Nephron (organoid): Measurements from ENCODE around the gene NR5A1.

ENCODE experiments used
- H3K27ac Mint-ChIP-seq, 3 experiments: 2 replicates each; pipeline ENCODE4 v1.8.0; 2020; ENCODE audit warnings: mixed read lengths in 3 of 3, mild to moderate bottlenecking in 2 of 3, moderate library complexity in 1 of 3
- H3K27me3 Mint-ChIP-seq: 2 replicates; pipeline ENCODE4 v1.8.0; 2021; ENCODE audit warnings: low read depth, mild to moderate bottlenecking, moderate library complexity, mixed read lengths
- H3K36me3 Mint-ChIP-seq: 2 replicates; pipeline ENCODE4 v1.8.0; 2020; ENCODE audit warnings: low read depth, mixed read lengths
- H3K4me1 Mint-ChIP-seq: 2 replicates; pipeline ENCODE4 v1.8.0; 2020; ENCODE audit warnings: mixed read lengths
- H3K4me3 Mint-ChIP-seq, 3 experiments: 2 replicates each; pipeline ENCODE4 v1.8.0; 2020; ENCODE audit warnings: mild to moderate bottlenecking in 3 of 3, mixed read lengths in 3 of 3, moderate library complexity in 2 of 3
- H3K9me3 Mint-ChIP-seq: 2 replicates; pipeline ENCODE4 v1.8.0; 2020; ENCODE audit warnings: mixed read lengths
- TF ChIP-seq, protein P1 (sequence below), 3 experiments: fragments of 200-600 bp; sonication (generic); IDR thresholded peaks; one replicate each; pipeline ENCODE4 v1.5.0; 2021; ENCODE audit warnings: antibody characterized with exemption in 3 of 3; ENCODE audit not compliant: unreplicated experiment in 3 of 3

The NR5A1 gene

DNA sequence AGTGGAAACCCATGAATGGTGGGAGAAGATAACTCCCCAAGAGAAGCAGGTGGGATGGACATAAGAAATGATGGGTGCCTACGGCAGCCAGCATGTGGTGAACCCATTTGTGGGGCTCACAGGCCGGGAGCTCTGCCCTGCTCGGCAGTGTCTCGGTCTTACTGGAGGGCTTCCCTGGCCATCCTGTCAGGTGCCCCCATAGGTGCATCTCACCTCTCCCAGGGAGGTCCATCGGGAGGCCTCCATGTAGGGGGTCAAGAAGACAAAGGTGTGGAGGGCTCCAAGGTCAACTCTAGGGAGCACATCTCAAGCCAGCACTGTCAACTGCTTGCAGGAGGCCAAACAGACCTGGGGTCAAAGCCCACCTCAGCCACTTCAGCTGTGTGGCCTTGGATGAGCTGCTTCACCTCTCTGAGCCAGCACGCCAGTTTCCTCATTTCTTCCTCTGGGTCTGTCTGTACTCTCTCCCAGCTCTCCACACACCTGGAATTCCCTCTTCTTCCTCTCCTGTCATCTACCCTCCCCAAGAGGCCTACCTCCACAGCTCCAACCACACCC, 67.4 kb downstream of the NR5A1 start:
- TF ChIP-seq, protein P1, sequence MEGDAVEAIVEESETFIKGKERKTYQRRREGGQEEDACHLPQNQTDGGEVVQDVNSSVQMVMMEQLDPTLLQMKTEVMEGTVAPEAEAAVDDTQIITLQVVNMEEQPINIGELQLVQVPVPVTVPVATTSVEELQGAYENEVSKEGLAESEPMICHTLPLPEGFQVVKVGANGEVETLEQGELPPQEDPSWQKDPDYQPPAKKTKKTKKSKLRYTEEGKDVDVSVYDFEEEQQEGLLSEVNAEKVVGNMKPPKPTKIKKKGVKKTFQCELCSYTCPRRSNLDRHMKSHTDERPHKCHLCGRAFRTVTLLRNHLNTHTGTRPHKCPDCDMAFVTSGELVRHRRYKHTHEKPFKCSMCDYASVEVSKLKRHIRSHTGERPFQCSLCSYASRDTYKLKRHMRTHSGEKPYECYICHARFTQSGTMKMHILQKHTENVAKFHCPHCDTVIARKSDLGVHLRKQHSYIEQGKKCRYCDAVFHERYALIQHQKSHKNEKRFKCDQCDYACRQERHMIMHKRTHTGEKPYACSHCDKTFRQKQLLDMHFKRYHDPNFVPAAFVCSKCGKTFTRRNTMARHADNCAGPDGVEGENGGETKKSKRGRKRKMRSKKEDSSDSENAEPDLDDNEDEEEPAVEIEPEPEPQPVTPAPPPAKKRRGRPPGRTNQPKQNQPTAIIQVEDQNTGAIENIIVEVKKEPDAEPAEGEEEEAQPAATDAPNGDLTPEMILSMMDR (IDR thresholded peaks at IDR 0.05; ENCODE audit: unreplicated experiment in 3 of 3), result no peak
- Mint-ChIP-seq H3K4me1 (no peaks in the 10 kb centered on the region), H3K9me3 (peaks cover 3% of the 10 kb centered on the region)

DNA sequence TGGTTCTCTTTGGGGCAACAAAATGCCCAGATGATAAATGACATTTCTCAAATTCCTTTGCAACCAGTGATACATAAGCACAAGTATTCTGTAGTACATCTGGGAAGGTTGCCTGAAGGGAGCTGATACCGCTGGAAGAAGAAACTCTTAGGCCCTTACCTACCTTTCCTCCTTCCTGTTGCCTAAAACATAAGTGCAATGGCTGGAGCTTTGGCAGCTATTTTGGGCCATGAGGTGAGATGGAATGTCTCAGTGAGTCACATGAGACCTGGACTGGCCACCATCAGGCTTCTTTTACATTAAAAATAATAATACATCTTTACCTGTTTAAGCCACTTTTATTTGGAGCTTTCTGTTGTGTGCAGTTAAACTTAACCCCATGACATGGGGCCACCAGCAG, 68.1 kb downstream of the NR5A1 start:
- no peaks in the 10 kb centered on the region for H3K4me1 Mint-ChIP-seq
- peaks cover 33% of the 10 kb centered on the region for H3K27me3 Mint-ChIP-seq
- H3K9me3 Mint-ChIP-seq, result peaks cover 3% of the 10 kb centered on the region
- TF ChIP-seq, protein P1 (IDR thresholded peaks at IDR 0.05; ENCODE audit: unreplicated experiment in 3 of 3), result no peak
- no peaks in the 10 kb centered on the region for H3K36me3 Mint-ChIP-seq
- H3K4me3 Mint-ChIP-seq, result no peak overlapping the region
- no peak overlapping the region for H3K27ac Mint-ChIP-seq

More for the DNA sequence above, 67.4 kb downstream of the NR5A1 start:
- Mint-ChIP-seq H3K36me3 (no peaks in the 10 kb centered on the region), H3K4me3 (no peak overlapping the region), H3K27ac (no peak overlapping the region), H3K27me3 (peaks cover 35% of the 10 kb centered on the region)

DNA sequence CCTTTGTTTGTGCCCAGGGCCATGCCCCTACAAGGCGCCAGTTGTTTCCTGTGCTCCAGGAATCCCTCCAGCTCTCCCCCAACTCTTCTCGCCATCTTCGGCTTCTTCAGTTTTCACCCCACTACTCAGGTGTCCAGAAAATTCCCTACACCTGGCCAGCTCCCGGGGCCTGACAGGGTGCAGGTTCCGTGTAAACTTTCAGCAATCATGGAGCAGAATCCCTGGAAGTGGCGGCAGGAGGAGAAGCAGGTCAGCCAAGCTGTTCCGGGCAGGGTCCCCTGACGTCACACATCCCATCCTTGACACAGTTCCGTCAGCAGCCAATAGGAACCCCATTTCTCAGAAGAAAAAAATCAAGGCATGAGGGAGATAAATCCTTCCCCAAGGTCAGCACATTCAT, 69.1 kb downstream of the NR5A1 start:
- H3K4me1 Mint-ChIP-seq, result no peaks in the 10 kb centered on the region
- peaks cover 3% of the 10 kb centered on the region for H3K9me3 Mint-ChIP-seq

DNA sequence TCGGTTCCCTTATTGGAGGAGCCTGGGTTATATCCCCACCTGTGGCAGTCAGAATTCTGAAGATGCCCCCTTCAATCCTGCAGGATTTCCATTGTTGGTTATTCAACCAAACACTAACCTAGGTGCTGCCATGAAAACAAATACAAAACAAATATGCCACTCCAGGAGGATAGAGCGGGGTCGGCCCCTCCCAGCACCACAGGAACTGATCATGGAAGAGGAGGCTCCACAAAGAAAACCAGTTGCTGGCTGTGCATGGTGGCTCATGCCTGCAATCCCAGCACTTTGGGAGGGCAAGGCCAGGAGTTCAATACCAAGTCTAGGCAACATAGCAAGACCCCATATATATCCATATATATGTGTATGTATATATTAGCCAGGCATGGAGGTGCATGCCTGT, 70.1 kb downstream of the NR5A1 start:
- Mint-ChIP-seq H3K9me3 (peaks cover 3% of the 10 kb centered on the region), H3K27me3 (peaks cover 35% of the 10 kb centered on the region), H3K4me1 (no peaks in the 10 kb centered on the region), H3K4me3 (no peak overlapping the region), H3K36me3 (no peaks in the 10 kb centered on the region), H3K27ac (no peak overlapping the region)
- TF ChIP-seq, protein P1 (IDR thresholded peaks at IDR 0.05; ENCODE audit: unreplicated experiment in 3 of 3), result no peak

More for the DNA sequence above, 69.1 kb downstream of the NR5A1 start:
- Mint-ChIP-seq H3K36me3 (no peaks in the 10 kb centered on the region), H3K27ac (no peak overlapping the region), H3K27me3 (peaks cover 35% of the 10 kb centered on the region), H3K4me3 (no peak overlapping the region)
- TF ChIP-seq, protein P1 (IDR thresholded peaks at IDR 0.05; ENCODE audit: unreplicated experiment in 3 of 3), result no peak

DNA sequence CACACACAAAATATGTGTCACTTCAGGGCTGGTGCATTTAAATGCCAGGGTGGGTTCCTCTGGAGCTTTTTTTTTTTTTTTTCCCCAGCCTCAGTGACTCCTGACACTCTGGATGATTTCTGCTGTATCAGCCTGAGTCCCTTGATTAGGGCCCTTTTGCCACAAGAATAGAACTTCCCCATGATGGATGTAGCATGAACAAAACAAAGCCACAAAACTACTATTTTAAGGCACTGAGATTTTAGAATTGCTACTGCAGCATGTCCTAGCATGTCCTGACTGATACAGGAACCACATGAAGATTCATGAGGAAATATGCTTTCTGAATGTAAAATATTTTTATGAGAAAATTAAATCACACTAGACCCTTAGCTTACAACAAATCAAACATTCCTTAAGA, 70.9 kb downstream of the NR5A1 start:
- Mint-ChIP-seq H3K27ac (no peak overlapping the region), H3K4me1 (no peaks in the 10 kb centered on the region), H3K4me3 (no peak overlapping the region), H3K36me3 (no peaks in the 10 kb centered on the region), H3K9me3 (peaks cover 3% of the 10 kb centered on the region), H3K27me3 (peaks cover 31% of the 10 kb centered on the region)
- TF ChIP-seq, protein P1 (IDR thresholded peaks at IDR 0.05; ENCODE audit: unreplicated experiment in 3 of 3), result no peak
